ENCODE data around the gene CD300H. TPM values are rescaled to one million over a fixed set of nuclear protein-coding genes. Genes with fewer than 3 reads are reported as not detected.

Gene CD300H
- total RNA-seq, 1 experiment from 2014 or later: not detected

- no peaks in the 10 kb centered on the region for H3K36me3 Mint-ChIP-seq (ENCODE audit: insufficient read depth, unreplicated experiment)
Measured at GRCh38 chr17:74601944-74602572, 34.7 kb upstream of the CD300H start.

GRCh38 chr17:74599448-74599939 is 32.2 kb upstream of the CD300H start:
- no peaks in the 10 kb centered on the region for H3K9me3 Mint-ChIP-seq (ENCODE audit: low read depth, unreplicated experiment)
- intact Hi-C loops (cut with micrococcal nuclease; ENCODE audit: unreplicated experiment): no loop called here
- no peak overlapping the region for H3K4me3 Mint-ChIP-seq (ENCODE audit: low read depth, unreplicated experiment)
- peaks cover 95% of the 10 kb centered on the region for H3K27me3 Mint-ChIP-seq (ENCODE audit: unreplicated experiment)
- CTCF ChIA-PET: no interaction called here
- TF ChIP-seq, protein P1, sequence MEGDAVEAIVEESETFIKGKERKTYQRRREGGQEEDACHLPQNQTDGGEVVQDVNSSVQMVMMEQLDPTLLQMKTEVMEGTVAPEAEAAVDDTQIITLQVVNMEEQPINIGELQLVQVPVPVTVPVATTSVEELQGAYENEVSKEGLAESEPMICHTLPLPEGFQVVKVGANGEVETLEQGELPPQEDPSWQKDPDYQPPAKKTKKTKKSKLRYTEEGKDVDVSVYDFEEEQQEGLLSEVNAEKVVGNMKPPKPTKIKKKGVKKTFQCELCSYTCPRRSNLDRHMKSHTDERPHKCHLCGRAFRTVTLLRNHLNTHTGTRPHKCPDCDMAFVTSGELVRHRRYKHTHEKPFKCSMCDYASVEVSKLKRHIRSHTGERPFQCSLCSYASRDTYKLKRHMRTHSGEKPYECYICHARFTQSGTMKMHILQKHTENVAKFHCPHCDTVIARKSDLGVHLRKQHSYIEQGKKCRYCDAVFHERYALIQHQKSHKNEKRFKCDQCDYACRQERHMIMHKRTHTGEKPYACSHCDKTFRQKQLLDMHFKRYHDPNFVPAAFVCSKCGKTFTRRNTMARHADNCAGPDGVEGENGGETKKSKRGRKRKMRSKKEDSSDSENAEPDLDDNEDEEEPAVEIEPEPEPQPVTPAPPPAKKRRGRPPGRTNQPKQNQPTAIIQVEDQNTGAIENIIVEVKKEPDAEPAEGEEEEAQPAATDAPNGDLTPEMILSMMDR (IDR thresholded peaks at IDR 0.05; ENCODE audit: unreplicated experiment): no peak
- no peak overlapping the region for H3K27ac Mint-ChIP-seq (ENCODE audit: unreplicated experiment)
- DNase-seq: no peak
- H3K36me3 Mint-ChIP-seq (ENCODE audit: insufficient read depth, unreplicated experiment): no peaks in the 10 kb centered on the region
- H3K4me1 Mint-ChIP-seq (ENCODE audit: low read depth, unreplicated experiment): no peaks in the 10 kb centered on the region
- BruUV-seq (replicated peaks): no TSS peak

More at GRCh38 chr17:74601944-74602572, 34.7 kb upstream of the CD300H start:
- Mint-ChIP-seq H3K9me3 (ENCODE audit: low read depth, unreplicated experiment) (no peaks in the 10 kb centered on the region), H3K27me3 (ENCODE audit: unreplicated experiment) (peaks cover 70% of the 10 kb centered on the region), H3K27ac (ENCODE audit: unreplicated experiment) (no peak overlapping the region), H3K4me3 (ENCODE audit: low read depth, unreplicated experiment) (no peak overlapping the region), H3K4me1 (ENCODE audit: low read depth, unreplicated experiment) (no peaks in the 10 kb centered on the region)
- BruUV-seq (replicated peaks): no TSS peak
- intact Hi-C loops (cut with micrococcal nuclease; ENCODE audit: unreplicated experiment): no loop called here
- TF ChIP-seq, protein P1 (IDR thresholded peaks at IDR 0.05; ENCODE audit: unreplicated experiment): peak; percentile 78
- CTCF ChIA-PET: no interaction called here
- peak; percentile 66 for DNase-seq

- intact Hi-C loops (cut with micrococcal nuclease; ENCODE audit: unreplicated experiment): no loop called here
- Mint-ChIP-seq H3K9me3 (ENCODE audit: low read depth, unreplicated experiment) (no peaks in the 10 kb centered on the region), H3K4me3 (ENCODE audit: low read depth, unreplicated experiment) (no peak overlapping the region), H3K4me1 (ENCODE audit: low read depth, unreplicated experiment) (no peaks in the 10 kb centered on the region), H3K36me3 (ENCODE audit: insufficient read depth, unreplicated experiment) (no peaks in the 10 kb centered on the region), H3K27ac (ENCODE audit: unreplicated experiment) (no peak overlapping the region), H3K27me3 (ENCODE audit: unreplicated experiment) (peaks cover 97% of the 10 kb centered on the region)
- DNase-seq: no peak
- no TSS peak for BruUV-seq (replicated peaks)
- CTCF ChIA-PET: no interaction called here
- TF ChIP-seq, protein P1 (IDR thresholded peaks at IDR 0.05; ENCODE audit: unreplicated experiment): no peak
Measured at GRCh38 chr17:74599023-74599399, 31.7 kb upstream of the CD300H start.

GRCh38 chr17:74598346-74599022 is 31.2 kb upstream of the CD300H start:
- CTCF ChIA-PET: no interaction called here
- no TSS peak for BruUV-seq (replicated peaks)
- H3K36me3 Mint-ChIP-seq (ENCODE audit: insufficient read depth, unreplicated experiment): no peaks in the 10 kb centered on the region

More at GRCh38 chr17:74598346-74599022, 31.2 kb upstream of the CD300H start:
- intact Hi-C loops (cut with micrococcal nuclease; ENCODE audit: unreplicated experiment): no loop called here
- no peak overlapping the region for H3K4me3 Mint-ChIP-seq (ENCODE audit: low read depth, unreplicated experiment)
- no peak overlapping the region for H3K27ac Mint-ChIP-seq (ENCODE audit: unreplicated experiment)
- H3K9me3 Mint-ChIP-seq (ENCODE audit: low read depth, unreplicated experiment): no peaks in the 10 kb centered on the region
- H3K4me1 Mint-ChIP-seq (ENCODE audit: low read depth, unreplicated experiment): no peaks in the 10 kb centered on the region
- peaks cover 94% of the 10 kb centered on the region for H3K27me3 Mint-ChIP-seq (ENCODE audit: unreplicated experiment)
- TF ChIP-seq, protein P1 (IDR thresholded peaks at IDR 0.05; ENCODE audit: unreplicated experiment): no peak
- no peak for DNase-seq
